H9 (cell line): ENCODE data around the gene SULF2. TPM values are rescaled to one million over a fixed set of nuclear protein-coding genes. Genes with fewer than 3 reads are reported as not detected.
A peak's percentile ranks its signal among the peaks of the same experiment; 100 is the strongest.

Experiments used
- DNase-seq: peaks from one replicate; pipeline ENCODE4 v3.0.0-alpha.2; 2017
- H2AFZ ChIP-seq: one replicate; pipeline ENCODE4 v1.6.1; 2013; ENCODE audit warnings: mild to moderate bottlenecking, low read length, control low read depth, moderate library complexity
- H2AK5ac ChIP-seq: 2 replicates; pipeline ENCODE4 v1.6.1; 2013; ENCODE audit warnings: low read length, control low read depth, mixed read lengths; ENCODE audit not compliant: insufficient read length
- H2BK120ac ChIP-seq: one replicate; pipeline ENCODE4 v1.6.1; 2013; ENCODE audit warnings: low read depth, mild to moderate bottlenecking, low read length, control low read depth, inconsistent platforms; ENCODE audit not compliant: poor library complexity, severe bottlenecking
- H2BK12ac ChIP-seq: 2 replicates; pipeline ENCODE4 v1.6.1; 2013; ENCODE audit warnings: low read length, control low read depth, mixed read lengths, low read depth; ENCODE audit not compliant: insufficient read length
- H2BK15ac ChIP-seq: 2 replicates; pipeline ENCODE4 v1.6.1; 2013; ENCODE audit warnings: low read depth, low read length, control low read depth
- H2BK20ac ChIP-seq: one replicate; pipeline ENCODE4 v1.6.1; 2013; ENCODE audit warnings: low read depth, mild to moderate bottlenecking, low read length, control low read depth, inconsistent platforms; ENCODE audit not compliant: poor library complexity, severe bottlenecking
- H2BK5ac ChIP-seq: 2 replicates; pipeline ENCODE4 v1.6.1; 2013; ENCODE audit warnings: low read length, control low read depth, mixed read lengths; ENCODE audit not compliant: insufficient read length
- H3K14ac ChIP-seq: 2 replicates; pipeline ENCODE4 v1.6.1; 2013; ENCODE audit warnings: low read length, control low read depth; ENCODE audit not compliant: insufficient read depth
- H3K18ac ChIP-seq: 2 replicates; pipeline ENCODE4 v1.6.1; 2013; ENCODE audit warnings: low read depth, mild to moderate bottlenecking, mixed read lengths, low read length, control low read depth; ENCODE audit not compliant: insufficient read length
- H3K23ac ChIP-seq: 2 replicates; pipeline ENCODE4 v1.6.1; 2013; ENCODE audit warnings: low read length, control low read depth, mixed read lengths, low read depth; ENCODE audit not compliant: insufficient read length
- H3K23me2 ChIP-seq: 2 replicates; pipeline ENCODE4 v1.6.1; 2013; ENCODE audit warnings: low read depth, mild to moderate bottlenecking, mixed read lengths, low read length, control low read depth; ENCODE audit not compliant: insufficient read length, poor library complexity, severe bottlenecking
- H3K27ac ChIP-seq: 2 replicates; pipeline ENCODE4 v1.5.1; 2013; ENCODE audit warnings: low read length, control low read depth, mixed read lengths, low read depth; ENCODE audit not compliant: insufficient read length
- H3K27me3 ChIP-seq: 2 replicates; pipeline ENCODE4 v1.6.1; 2013; ENCODE audit warnings: low read length, control low read depth, inconsistent platforms; ENCODE audit not compliant: insufficient read depth
- H3K4ac ChIP-seq: 2 replicates; pipeline ENCODE4 v1.6.1; 2013; ENCODE audit warnings: low read depth, mild to moderate bottlenecking, control low read depth, inconsistent platforms, low read length, moderate library complexity
- H3K4me1 ChIP-seq: 2 replicates; pipeline ENCODE4 v1.6.1; 2013; ENCODE audit warnings: low read length, control low read depth, inconsistent platforms; ENCODE audit not compliant: insufficient read depth
- H3K4me2 ChIP-seq: 2 replicates; pipeline ENCODE4 v1.6.1; 2013; ENCODE audit warnings: low read length, control low read depth, mixed read lengths; ENCODE audit not compliant: insufficient read length, insufficient read depth
- H3K56ac ChIP-seq: 2 replicates; pipeline ENCODE4 v1.6.1; 2013; ENCODE audit warnings: low read depth, mild to moderate bottlenecking, mixed read lengths, low read length, control low read depth; ENCODE audit not compliant: insufficient read length
- H3K79me1 ChIP-seq: 2 replicates; pipeline ENCODE4 v1.6.1; 2013; ENCODE audit warnings: low read depth, mild to moderate bottlenecking, moderate library complexity, low read length, control low read depth, inconsistent platforms; ENCODE audit not compliant: insufficient read depth, poor library complexity, severe bottlenecking
- H3K79me2 ChIP-seq: 2 replicates; pipeline ENCODE4 v1.6.1; 2013; ENCODE audit warnings: low read length, control low read depth, inconsistent platforms; ENCODE audit not compliant: insufficient read depth
- H3K9ac ChIP-seq: 2 replicates; pipeline ENCODE4 v1.6.1; 2013; ENCODE audit warnings: low read length, control low read depth, mixed read lengths; ENCODE audit not compliant: insufficient read length; ENCODE audit errors: extremely low read depth
- H3K9me3 ChIP-seq: one replicate; pipeline ENCODE4 v1.6.1; 2013; ENCODE audit warnings: low read depth, low read length, inconsistent platforms; ENCODE audit not compliant: control insufficient read depth
- H3T11ph ChIP-seq: one replicate; pipeline ENCODE4 v1.6.1; 2013; ENCODE audit warnings: mild to moderate bottlenecking, low read length, control low read depth, inconsistent platforms
- H4K20me1 ChIP-seq: one replicate; pipeline ENCODE4 v1.6.1; 2013; ENCODE audit not compliant: control insufficient read depth, insufficient read length, insufficient read depth
- H4K5ac ChIP-seq: 2 replicates; pipeline ENCODE4 v1.6.1; 2013; ENCODE audit warnings: low read depth, mild to moderate bottlenecking, mixed read lengths, low read length, control low read depth; ENCODE audit not compliant: insufficient read length
- H4K8ac ChIP-seq: replicated peaks from 2 replicates; pipeline ENCODE4 v1.6.1; 2013; ENCODE audit warnings: low read length, control low read depth, mixed read lengths, low read depth; ENCODE audit not compliant: insufficient read length
- H4K91ac ChIP-seq: 2 replicates; pipeline ENCODE4 v1.6.1; 2013; ENCODE audit warnings: low read depth, mild to moderate bottlenecking, moderate library complexity, mixed read lengths, low read length, control low read depth; ENCODE audit not compliant: insufficient read length
- H3K27ac Mint-ChIP-seq, 3 experiments: 2 replicates in 2 of 3; 3 replicates in 1 of 3; pipeline ENCODE4 v1.8.0; 2020 to 2021; ENCODE audit warnings: mixed read lengths in 3 of 3, mild to moderate bottlenecking in 1 of 3, moderate library complexity in 1 of 3
- H3K27me3 Mint-ChIP-seq: 2 replicates; pipeline ENCODE4 v1.8.0; 2021; ENCODE audit warnings: low read depth, mild to moderate bottlenecking, moderate library complexity, mixed read lengths
- H3K36me3 Mint-ChIP-seq, 3 experiments: 2 replicates in 2 of 3; 3 replicates in 1 of 3; pipeline ENCODE4 v1.8.0; 2020 to 2021; ENCODE audit warnings: low read depth in 3 of 3, mixed read lengths in 3 of 3; ENCODE audit not compliant: insufficient read depth in 1 of 3
- H3K4me1 Mint-ChIP-seq, 2 experiments: 2 replicates each; pipeline ENCODE4 v1.8.0; 2020; ENCODE audit warnings: mixed read lengths in 2 of 2
- H3K4me3 Mint-ChIP-seq, 2 experiments: 2 replicates in 1 of 2; 3 replicates in 1 of 2; pipeline ENCODE4 v1.8.0; 2020 to 2021; ENCODE audit warnings: mild to moderate bottlenecking in 2 of 2, mixed read lengths in 2 of 2, moderate library complexity in 1 of 2
- H3K9me3 Mint-ChIP-seq, 2 experiments: 2 replicates in 1 of 2; 3 replicates in 1 of 2; pipeline ENCODE4 v1.8.0; 2020; ENCODE audit warnings: mild to moderate bottlenecking in 2 of 2, mixed read lengths in 2 of 2, moderate library complexity in 1 of 2
- WGBS: extraction: QIAGEN DNeasy Blood & Tissue Kit; methylation state at CpG from one replicate; pipeline ENCODE4 v1.1.7; 2013; ENCODE audit warnings: missing lambda C conversion rate, low lambda C conversion rate, mixed read lengths; ENCODE audit not compliant: insufficient read length; ENCODE audit errors: extremely low coverage; 5-methylcytosine and 5-hydroxymethylcytosine counted together
- total RNA-seq: library from RNA; stranded (reverse); gene quantifications from 2 replicates; pipeline ENCODE4 v1.2.1, GENCODE V29; 2021
- TF ChIP-seq, protein P1 (sequence below): fragments of 200-600 bp; sonication (generic); conservative IDR thresholded peaks from 3 replicates; pipeline ENCODE4 v1.8.0; 2021; ENCODE audit warnings: antibody characterized with exemption, mild to moderate bottlenecking

Gene SULF2
- total RNA-seq, 1 experiment from 2014 or later, result 31.2 TPM

DNA sequence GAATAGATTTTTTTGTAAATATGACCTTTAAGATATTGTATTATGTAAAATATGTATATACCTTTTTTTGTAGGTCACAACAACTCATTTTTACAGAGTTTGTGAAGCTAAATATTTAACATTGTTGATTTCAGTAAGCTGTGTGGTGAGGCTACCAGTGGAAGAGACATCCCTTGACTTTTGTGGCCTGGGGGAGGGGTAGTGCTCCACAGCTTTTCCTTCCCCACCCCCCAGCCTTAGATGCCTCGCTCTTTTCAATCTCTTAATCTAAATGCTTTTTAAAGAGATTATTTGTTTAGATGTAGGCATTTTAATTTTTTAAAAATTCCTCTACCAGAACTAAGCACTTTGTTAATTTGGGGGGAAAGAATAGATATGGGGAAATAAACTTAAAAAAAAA, 130.9 kb downstream of the SULF2 start:
- H3K27ac ChIP-seq, result no peak overlapping the region
- H3K79me1 ChIP-seq, result no peaks in the 10 kb centered on the region
- H3K9me3 Mint-ChIP-seq, result no peaks in the 10 kb centered on the region
- H3K9me3 ChIP-seq, result no peaks in the 10 kb centered on the region
- TF ChIP-seq, protein P1, sequence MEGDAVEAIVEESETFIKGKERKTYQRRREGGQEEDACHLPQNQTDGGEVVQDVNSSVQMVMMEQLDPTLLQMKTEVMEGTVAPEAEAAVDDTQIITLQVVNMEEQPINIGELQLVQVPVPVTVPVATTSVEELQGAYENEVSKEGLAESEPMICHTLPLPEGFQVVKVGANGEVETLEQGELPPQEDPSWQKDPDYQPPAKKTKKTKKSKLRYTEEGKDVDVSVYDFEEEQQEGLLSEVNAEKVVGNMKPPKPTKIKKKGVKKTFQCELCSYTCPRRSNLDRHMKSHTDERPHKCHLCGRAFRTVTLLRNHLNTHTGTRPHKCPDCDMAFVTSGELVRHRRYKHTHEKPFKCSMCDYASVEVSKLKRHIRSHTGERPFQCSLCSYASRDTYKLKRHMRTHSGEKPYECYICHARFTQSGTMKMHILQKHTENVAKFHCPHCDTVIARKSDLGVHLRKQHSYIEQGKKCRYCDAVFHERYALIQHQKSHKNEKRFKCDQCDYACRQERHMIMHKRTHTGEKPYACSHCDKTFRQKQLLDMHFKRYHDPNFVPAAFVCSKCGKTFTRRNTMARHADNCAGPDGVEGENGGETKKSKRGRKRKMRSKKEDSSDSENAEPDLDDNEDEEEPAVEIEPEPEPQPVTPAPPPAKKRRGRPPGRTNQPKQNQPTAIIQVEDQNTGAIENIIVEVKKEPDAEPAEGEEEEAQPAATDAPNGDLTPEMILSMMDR, result no peak
- H2BK20ac ChIP-seq, result no peak overlapping the region
- H2BK5ac ChIP-seq, result no peak overlapping the region
- no peak overlapping the region for H3K14ac ChIP-seq
- no peak overlapping the region for H3T11ph ChIP-seq
- no peak overlapping the region for H2BK15ac ChIP-seq
- peak overlapping the region in 2 of 3 experiments; percentile 34 to 71; a peak in 5 of 7 replicates for H3K27ac Mint-ChIP-seq
- H3K79me2 ChIP-seq, result no peaks in the 10 kb centered on the region
- H2AK5ac ChIP-seq, result no peak overlapping the region
- no peak overlapping the region for H3K4ac ChIP-seq
- H2BK120ac ChIP-seq, result no peak overlapping the region
- DNase-seq, result no peak
- H3K4me1 ChIP-seq, result peaks cover 11% of the 10 kb centered on the region; the same call in 1 of the 2 replicates
- no peak overlapping the region for H3K56ac ChIP-seq
- no peak overlapping the region for H2BK12ac ChIP-seq
- H4K8ac ChIP-seq, result no peak overlapping the region
- no peaks in the 10 kb centered on the region for H3K23me2 ChIP-seq
- H4K5ac ChIP-seq, result no peak overlapping the region
- H3K4me2 ChIP-seq, result no peak overlapping the region
- H3K27me3 Mint-ChIP-seq, result no peaks in the 10 kb centered on the region
- H3K18ac ChIP-seq, result no peak overlapping the region
- no peaks in the 10 kb centered on the region for H3K27me3 ChIP-seq
- peak overlapping the region in 1 of 2 experiments; percentile 43; a peak in 1 of 5 replicates for H3K4me3 Mint-ChIP-seq
- no peaks in the 10 kb centered on the region for H4K20me1 ChIP-seq
- no peak overlapping the region for H3K9ac ChIP-seq
- peaks cover 17 to 44% (median 34%) of the 10 kb centered on the region in 3 experiments; a peak in 6 of 7 replicates for H3K36me3 Mint-ChIP-seq
- H3K4me1 Mint-ChIP-seq, result peaks cover 32 to 38% of the 10 kb centered on the region in 2 experiments
- no peak overlapping the region for H4K91ac ChIP-seq
- WGBS, result no CpG with 5 or more reads among the region's 1 CpG
- H3K23ac ChIP-seq, result no peak overlapping the region
- no peak overlapping the region for H2AFZ ChIP-seq
